NCI-H446 (cell line): ENCODE data around the gene TRIM47.
A peak's percentile ranks its signal among the peaks of the same experiment; 100 is the strongest.

Source experiments
- DNase-seq, 2 experiments: peaks; one replicate each; lab custom pipeline; 2025; lab: John Stamatoyannopoulos, UW

The TRIM47 gene

GRCh38 chr17:75878174-75878998, at the start of gene TRIM47:
Gene TRIM47 (minus strand): TSS chr17:75878581. CDS start chr17:75878548, 33 bp downstream.
- no peak for DNase-seq

GRCh38 chr17:75927286-75927922, 49.0 kb upstream of the TRIM47 start:
- no peak for DNase-seq

GRCh38 chr17:75926456-75926855, 48.1 kb upstream of the TRIM47 start:
- DNase-seq: no peak

- no peak for DNase-seq
These were observed 47.5 kb upstream of the TRIM47 start for GRCh38 chr17:75925912-75926311.

GRCh38 chr17:75925103-75925502, 46.7 kb upstream of the TRIM47 start:
- no peak for DNase-seq

- DNase-seq: no peak
These were observed 44.8 kb upstream of the TRIM47 start for GRCh38 chr17:75922963-75923874.

- no peak for DNase-seq
These were observed 44.0 kb upstream of the TRIM47 start for GRCh38 chr17:75922173-75922961.

- DNase-seq: no peak
These were observed 43.2 kb upstream of the TRIM47 start for GRCh38 chr17:75921596-75921995.

- DNase-seq: no peak
These were observed 41.7 kb upstream of the TRIM47 start for GRCh38 chr17:75920045-75920560.

- no peak for DNase-seq
These were observed 41.2 kb upstream of the TRIM47 start for GRCh38 chr17:75919611-75920010.

GRCh38 chr17:75917917-75918445, 39.6 kb upstream of the TRIM47 start:
- DNase-seq: no peak

GRCh38 chr17:75917141-75917916, 38.9 kb upstream of the TRIM47 start:
- DNase-seq: no peak

GRCh38 chr17:75915268-75915667, 36.9 kb upstream of the TRIM47 start:
- no peak for DNase-seq

- no peak for DNase-seq
These were observed 36.4 kb upstream of the TRIM47 start for GRCh38 chr17:75914643-75915267.

GRCh38 chr17:75913537-75914210, 35.3 kb upstream of the TRIM47 start:
- no peak for DNase-seq

GRCh38 chr17:75910699-75911098, 32.3 kb upstream of the TRIM47 start:
- no peak for DNase-seq

- peak in 1 of 2 experiments; percentile 40 for DNase-seq
These were observed 31.5 kb upstream of the TRIM47 start for GRCh38 chr17:75909812-75910274.

- DNase-seq: no peak
These were observed 30.9 kb upstream of the TRIM47 start for GRCh38 chr17:75909051-75909811.
